Cardiac muscle cell (in vitro differentiated cells and primary cell): ENCODE data around the gene PLB1. TPM values are rescaled to one million over a fixed set of nuclear protein-coding genes. Genes with fewer than 3 reads are reported as not detected.

Source experiments
- DNase-seq, 2 donors: peaks; one replicate each; pipeline versions ENCODE4 v3.0.0 to v3.0.0-alpha.2; 2010 to 2017; ENCODE audit warnings: low read depth in 1 of 2, low spot score in 1 of 2
- H3K27ac ChIP-seq: fragments of 200-600 bp; sonication (generic); 2 replicates; pipeline ENCODE4 v1.5.1; 2016
- H3K27me3 ChIP-seq: fragments of 200-600 bp; sonication (generic); 2 replicates; pipeline ENCODE4 v1.6.0; 2016; ENCODE audit warnings: control low read depth
- H3K36me3 ChIP-seq: fragments of 200-600 bp; sonication (generic); 2 replicates; pipeline ENCODE4 v1.5.1; 2016; ENCODE audit warnings: control low read depth
- H3K4me1 ChIP-seq: fragments of 200-600 bp; sonication (generic); 2 replicates; pipeline ENCODE4 v1.8.1; 2017; ENCODE audit warnings: low read depth, mild to moderate bottlenecking, mixed run types
- H3K4me3 ChIP-seq: fragments of 200-600 bp; sonication (generic); 2 replicates; pipeline ENCODE4 v1.5.1; 2016; ENCODE audit warnings: mild to moderate bottlenecking
- H3K9me3 ChIP-seq: fragments of 200-600 bp; sonication (generic); 2 replicates; pipeline ENCODE4 v1.5.1; 2017; ENCODE audit warnings: low read depth, mild to moderate bottlenecking, control low read depth
- polyA plus RNA-seq: library from polyadenylated mRNA; unstranded; fragments of >200 nt; fragmentation: Nextera tagmentation; extraction: Ambion mirVana; gene quantifications from 2 replicates; pipeline ENCODE4 v1.2.1, GENCODE V29; 2016
- total RNA-seq: library from RNA; depleted of rRNA; stranded (reverse); fragments of >200 nt; gene quantifications from 2 replicates; pipeline ENCODE4 v1.2.3, GENCODE V29; 2016
- TF ChIP-seq, protein P1 (sequence below): IDR thresholded peaks from 2 replicates; pipeline ENCODE4 v1.5.1; 2012; ENCODE audit warnings: low read depth, mild to moderate bottlenecking, low read length

The PLB1 gene
- total and polyA plus RNA-seq, 2 experiments from 2014 or later = 1.1 to 1.2 TPM

- H3K4me1 ChIP-seq = no peaks in the 10 kb centered on the region
- no peak overlapping the region for H3K4me3 ChIP-seq
- H3K27me3 ChIP-seq = no peaks in the 10 kb centered on the region
- H3K9me3 ChIP-seq = no peaks in the 10 kb centered on the region
- no peak overlapping the region for H3K27ac ChIP-seq
- DNase-seq = no peak
- H3K36me3 ChIP-seq = no peaks in the 10 kb centered on the region
- TF ChIP-seq, protein P1, sequence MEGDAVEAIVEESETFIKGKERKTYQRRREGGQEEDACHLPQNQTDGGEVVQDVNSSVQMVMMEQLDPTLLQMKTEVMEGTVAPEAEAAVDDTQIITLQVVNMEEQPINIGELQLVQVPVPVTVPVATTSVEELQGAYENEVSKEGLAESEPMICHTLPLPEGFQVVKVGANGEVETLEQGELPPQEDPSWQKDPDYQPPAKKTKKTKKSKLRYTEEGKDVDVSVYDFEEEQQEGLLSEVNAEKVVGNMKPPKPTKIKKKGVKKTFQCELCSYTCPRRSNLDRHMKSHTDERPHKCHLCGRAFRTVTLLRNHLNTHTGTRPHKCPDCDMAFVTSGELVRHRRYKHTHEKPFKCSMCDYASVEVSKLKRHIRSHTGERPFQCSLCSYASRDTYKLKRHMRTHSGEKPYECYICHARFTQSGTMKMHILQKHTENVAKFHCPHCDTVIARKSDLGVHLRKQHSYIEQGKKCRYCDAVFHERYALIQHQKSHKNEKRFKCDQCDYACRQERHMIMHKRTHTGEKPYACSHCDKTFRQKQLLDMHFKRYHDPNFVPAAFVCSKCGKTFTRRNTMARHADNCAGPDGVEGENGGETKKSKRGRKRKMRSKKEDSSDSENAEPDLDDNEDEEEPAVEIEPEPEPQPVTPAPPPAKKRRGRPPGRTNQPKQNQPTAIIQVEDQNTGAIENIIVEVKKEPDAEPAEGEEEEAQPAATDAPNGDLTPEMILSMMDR = no peak
Measured at GRCh38 chr2:28649481-28650265, 153.8 kb downstream of the PLB1 start.

GRCh38 chr2:28650266-28650584 is 154.4 kb downstream of the PLB1 start:
- Histone ChIP-seq H3K36me3 (no peaks in the 10 kb centered on the region), H3K4me1 (no peaks in the 10 kb centered on the region), H3K4me3 (no peak overlapping the region), H3K9me3 (no peaks in the 10 kb centered on the region), H3K27me3 (no peaks in the 10 kb centered on the region), H3K27ac (no peak overlapping the region)
- no peak for DNase-seq
- TF ChIP-seq, protein P1 = no peak

GRCh38 chr2:28652217-28652616 is 156.4 kb downstream of the PLB1 start:
- TF ChIP-seq, protein P1 = no peak
- H3K9me3 ChIP-seq = no peaks in the 10 kb centered on the region
- no peaks in the 10 kb centered on the region for H3K4me1 ChIP-seq
- H3K4me3 ChIP-seq = no peak overlapping the region
- H3K27ac ChIP-seq = no peak overlapping the region
- no peak for DNase-seq
- no peaks in the 10 kb centered on the region for H3K36me3 ChIP-seq
- H3K27me3 ChIP-seq = no peaks in the 10 kb centered on the region

- Histone ChIP-seq H3K4me1 (no peaks in the 10 kb centered on the region), H3K4me3 (no peak overlapping the region), H3K27me3 (no peaks in the 10 kb centered on the region), H3K27ac (no peak overlapping the region), H3K9me3 (no peaks in the 10 kb centered on the region), H3K36me3 (no peaks in the 10 kb centered on the region)
- TF ChIP-seq, protein P1 = no peak
- peak in 1 of 2 donors; percentile 34 for DNase-seq
Measured at GRCh38 chr2:28653892-28654662, 158.2 kb downstream of the PLB1 start.

GRCh38 chr2:28654663-28655320 is 158.9 kb downstream of the PLB1 start:
- Histone ChIP-seq H3K36me3 (no peaks in the 10 kb centered on the region), H3K27me3 (no peaks in the 10 kb centered on the region), H3K4me3 (no peak overlapping the region), H3K27ac (no peak overlapping the region), H3K9me3 (no peaks in the 10 kb centered on the region), H3K4me1 (no peaks in the 10 kb centered on the region)
- DNase-seq = peak in 1 of 2 donors; percentile 37
- TF ChIP-seq, protein P1 = no peak
